Kidney epithelial cell (primary cell): ENCODE data around the gene C6orf47. TPM values are rescaled to one million over a fixed set of nuclear protein-coding genes. Genes with fewer than 3 reads are reported as not detected.
A peak's percentile ranks its signal among the peaks of the same experiment; 100 is the strongest.

Source experiments
- DNase-seq: peaks from one replicate; pipeline ENCODE4 v3.0.0-alpha.2; 2010; ENCODE audit warnings: low read depth
- H3K27me3 ChIP-seq: 2 replicates; pipeline ENCODE4 v1.6.0; 2011; ENCODE audit warnings: low read length; ENCODE audit not compliant: control insufficient read depth, insufficient read depth
- H3K36me3 ChIP-seq: 2 replicates; pipeline ENCODE4 v1.5.1; 2011; ENCODE audit warnings: low read length; ENCODE audit not compliant: control insufficient read depth, insufficient read depth
- H3K4me3 ChIP-seq: 2 replicates; pipeline ENCODE4 v1.5.1; 2011; ENCODE audit warnings: low read depth, mild to moderate bottlenecking, control low read depth, low read length
- CTCF ChIP-seq: IDR thresholded peaks from 2 replicates; pipeline ENCODE4 v1.5.1; 2011; ENCODE audit warnings: mild to moderate bottlenecking, moderate library complexity, low read length, control low read depth, inconsistent platforms; ENCODE audit not compliant: insufficient read depth, poor library complexity, severe bottlenecking
- total RNA-seq: library from RNA; depleted of rRNA; stranded (reverse); fragments of >200 nt; gene quantifications from 2 replicates; pipeline ENCODE4 v1.2.3, GENCODE V29; 2015

Gene C6orf47
- total RNA-seq, 1 donor from 2014 or later = 24.9 TPM

DNA sequence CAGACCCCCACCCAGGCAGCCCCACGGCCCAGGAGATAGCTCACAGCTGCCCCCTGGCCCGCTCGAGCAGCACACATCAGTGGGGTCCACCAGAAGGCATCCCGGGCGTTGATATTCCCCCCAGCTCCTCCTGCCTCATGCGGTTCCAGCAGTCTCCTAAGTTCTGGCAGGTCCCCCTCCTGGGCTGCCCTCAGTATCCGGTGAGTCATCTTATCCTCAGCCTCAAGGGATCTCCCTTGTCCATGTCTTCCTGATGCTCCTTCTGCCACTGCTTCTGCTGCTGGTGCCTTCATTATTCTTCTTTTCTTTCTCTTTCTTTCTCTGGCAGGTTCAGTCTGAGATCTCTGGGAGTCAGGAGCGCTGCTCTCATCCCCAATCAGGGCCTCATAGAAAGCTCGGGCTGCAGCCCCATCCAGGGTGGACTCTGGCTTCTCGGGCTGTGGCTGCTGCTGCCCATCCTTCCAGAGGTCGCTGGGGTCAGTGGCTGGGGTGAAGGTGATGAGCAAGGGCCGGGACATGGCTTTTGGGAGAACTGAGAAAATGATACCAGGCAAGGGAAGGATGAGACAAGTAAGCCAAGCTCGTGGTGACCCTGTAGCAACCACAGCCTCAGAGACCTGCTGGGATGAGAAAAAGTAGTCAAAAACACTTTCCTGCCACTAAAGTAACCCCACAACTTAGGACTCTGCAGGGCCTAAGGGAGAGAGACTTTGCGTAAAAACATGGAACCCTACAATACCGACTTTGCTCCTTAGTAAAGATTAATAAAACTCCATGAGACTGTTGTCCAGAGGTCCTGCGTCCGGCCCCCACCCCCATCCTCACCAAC, 3.6 kb upstream of the C6orf47 start:
- H3K4me3 ChIP-seq = peak overlapping the region; percentile 99
- TF ChIP-seq CTCF = peak; percentile 2
- H3K27me3 ChIP-seq = no peaks in the 10 kb centered on the region
- DNase-seq = no peak
- peaks cover 4% of the 10 kb centered on the region for H3K36me3 ChIP-seq

- peaks cover 4% of the 10 kb centered on the region for H3K36me3 ChIP-seq
- no peak for TF ChIP-seq CTCF
- H3K4me3 ChIP-seq = peak overlapping the region; percentile 99
- no peaks in the 10 kb centered on the region for H3K27me3 ChIP-seq
- DNase-seq = no peak
Observed at GRCh38 chr6:31663126-31663960, 2.8 kb upstream of the C6orf47 start.

- Histone ChIP-seq H3K27me3 (no peaks in the 10 kb centered on the region), H3K36me3 (peaks cover 1% of the 10 kb centered on the region), H3K4me3 (no peak overlapping the region)
- DNase-seq = no peak
- TF ChIP-seq CTCF = no peak
Observed at GRCh38 chr6:31662124-31662723, 1.6 kb upstream of the C6orf47 start.

GRCh38 chr6:31661262-31662123, 915 bp upstream of the C6orf47 start:
- Histone ChIP-seq H3K36me3 (no peaks in the 10 kb centered on the region), H3K4me3 (peak overlapping the region; percentile 77), H3K27me3 (no peaks in the 10 kb centered on the region)
- DNase-seq = no peak
- TF ChIP-seq CTCF = no peak

- Histone ChIP-seq H3K27me3 (no peaks in the 10 kb centered on the region), H3K4me3 (peak overlapping the region; percentile 77), H3K36me3 (no peaks in the 10 kb centered on the region)
- no peak for DNase-seq
- no peak for TF ChIP-seq CTCF
Observed at GRCh38 chr6:31659649-31660380, 763 bp downstream of the C6orf47 start.
